Skeletal muscle tissue (tissue), 4 donors: Measurements from ENCODE around the gene OLR1. TPM values are rescaled to one million over a fixed set of nuclear protein-coding genes. Genes with fewer than 3 reads are reported as not detected.
"Not testable (repeated sequence)": the region's sequence is repeated elsewhere in the genome, so short reads cannot be mapped to it uniquely, and the experiment has no call there.

Source experiments
- H3K27ac ChIP-seq: one replicate; pipeline ENCODE4 v1.7.0; 2013; ENCODE audit warnings: mild to moderate bottlenecking, low read depth, low read length, inconsistent platforms
- H3K27me3 ChIP-seq, 3 donors: one replicate each; pipeline ENCODE4 v1.7.0; 2013; ENCODE audit warnings: low read length in 3 of 3; ENCODE audit not compliant: control insufficient read depth in 3 of 3, insufficient read depth in 3 of 3
- H3K36me3 ChIP-seq, 3 donors: one replicate each; pipeline ENCODE4 v1.7.0; 2013; ENCODE audit warnings: low read length in 3 of 3; ENCODE audit not compliant: control insufficient read depth in 3 of 3, insufficient read depth in 3 of 3
- H3K4me1 ChIP-seq, 3 donors: one replicate each; pipeline ENCODE4 v1.7.0; 2013; ENCODE audit warnings: low read length in 3 of 3, mild to moderate bottlenecking in 3 of 3; ENCODE audit not compliant: control insufficient read depth in 3 of 3, insufficient read depth in 3 of 3
- H3K4me3 ChIP-seq, 3 donors: one replicate each; pipeline ENCODE4 v1.7.0; 2013; ENCODE audit warnings: low read length in 3 of 3
- H3K9ac ChIP-seq, 3 donors: one replicate each; pipeline ENCODE4 v1.7.0; 2013; ENCODE audit warnings: low read length in 3 of 3, mild to moderate bottlenecking in 3 of 3, moderate library complexity in 2 of 3, low read depth in 1 of 3
- H3K9me3 ChIP-seq, 3 donors: one replicate each; pipeline ENCODE4 v1.7.0; 2013; ENCODE audit warnings: low read length in 3 of 3; ENCODE audit not compliant: control insufficient read depth in 3 of 3
- total RNA-seq: library from RNA; depleted of rRNA; stranded (reverse); fragments of >200 nt; gene quantifications from one replicate; pipeline ENCODE4 v1.2.3, GENCODE V29; 2014
- donor health status: Osteomylitis.

OLR1 gene
- total RNA-seq, 1 donor from 2014 or later = not detected

- Histone ChIP-seq H3K4me1 (peaks cover 5 to 15% (median 14%) of the 10 kb centered on the region in 3 donors), H3K36me3 (peaks cover 0 to 3% (median 0%) of the 10 kb centered on the region in 3 donors), H3K27me3 (no peaks in the 10 kb centered on the region), H3K9me3 (no peaks in the 10 kb centered on the region), H3K4me3 (peak overlapping the region; percentile 85 to 98 (median 95)), H3K27ac (peak overlapping the region; percentile 100), H3K9ac (peak overlapping the region; percentile 97 to 99 (median 98))
These were observed 40.2 kb upstream of the OLR1 start for GRCh38 chr12:10211940-10212738.

- H3K36me3 ChIP-seq = peaks cover 0 to 3% (median 0%) of the 10 kb centered on the region in 3 donors
- H3K9me3 ChIP-seq = no peaks in the 10 kb centered on the region
- H3K27ac ChIP-seq = peak overlapping the region; percentile 100
- peak overlapping the region in 2 of 3 donors; percentile 35 to 38 for H3K9ac ChIP-seq
- peaks cover 4 to 15% (median 12%) of the 10 kb centered on the region in 3 donors for H3K4me1 ChIP-seq
- H3K4me3 ChIP-seq = no peak overlapping the region
- no peaks in the 10 kb centered on the region for H3K27me3 ChIP-seq
These were observed 39.4 kb upstream of the OLR1 start for GRCh38 chr12:10211101-10211939.

- H3K27ac ChIP-seq = no peak overlapping the region
- no peaks in the 10 kb centered on the region for H3K9me3 ChIP-seq
- peaks cover 0 to 3% (median 0%) of the 10 kb centered on the region in 3 donors for H3K36me3 ChIP-seq
- H3K4me1 ChIP-seq = peaks cover 0 to 10% (median 7%) of the 10 kb centered on the region in 3 donors
- no peaks in the 10 kb centered on the region for H3K27me3 ChIP-seq
- H3K9ac ChIP-seq = no peak overlapping the region
- H3K4me3 ChIP-seq = no peak overlapping the region
These were observed 38.3 kb upstream of the OLR1 start for GRCh38 chr12:10210225-10210624.

- Histone ChIP-seq H3K9me3 (no peaks in the 10 kb centered on the region), H3K9ac (no peak overlapping the region), H3K36me3 (no peaks in the 10 kb centered on the region), H3K4me3 (no peak overlapping the region), H3K27me3 (no peaks in the 10 kb centered on the region), H3K4me1 (no peaks in the 10 kb centered on the region), H3K27ac (no peak overlapping the region)
These were observed 35.2 kb upstream of the OLR1 start for GRCh38 chr12:10207136-10207535.

DNA sequence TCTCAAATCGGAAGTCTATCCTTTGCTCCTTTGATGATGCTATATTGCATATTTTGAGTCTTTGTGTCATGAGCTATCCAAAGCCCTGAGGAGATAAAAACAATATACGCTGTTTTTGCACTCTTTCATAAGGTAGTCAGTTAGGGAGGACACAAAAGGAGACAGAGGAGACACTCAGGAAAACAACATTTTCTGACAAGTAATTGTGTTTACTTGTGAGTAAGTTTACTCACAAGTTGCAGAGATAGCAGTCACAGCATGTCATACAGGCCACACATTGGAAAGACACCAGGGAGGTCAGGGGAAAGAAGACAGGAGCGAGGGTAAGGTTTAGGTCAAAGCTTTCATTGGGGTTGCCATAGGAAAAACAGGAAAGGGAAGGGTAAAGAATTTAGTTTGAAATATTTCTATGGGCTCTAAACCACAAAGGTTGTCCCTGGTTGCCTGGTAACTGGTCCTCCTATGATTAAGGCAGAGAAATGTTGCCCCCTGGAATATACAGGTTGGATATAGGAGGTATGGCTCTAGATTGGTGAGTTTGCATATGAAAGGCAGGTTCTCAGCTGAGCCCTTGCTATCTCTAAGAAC lies 33.4 kb upstream of the OLR1 start:
- H3K9me3 ChIP-seq = no peaks in the 10 kb centered on the region
- H3K4me3 ChIP-seq = no peak overlapping the region

DNA sequence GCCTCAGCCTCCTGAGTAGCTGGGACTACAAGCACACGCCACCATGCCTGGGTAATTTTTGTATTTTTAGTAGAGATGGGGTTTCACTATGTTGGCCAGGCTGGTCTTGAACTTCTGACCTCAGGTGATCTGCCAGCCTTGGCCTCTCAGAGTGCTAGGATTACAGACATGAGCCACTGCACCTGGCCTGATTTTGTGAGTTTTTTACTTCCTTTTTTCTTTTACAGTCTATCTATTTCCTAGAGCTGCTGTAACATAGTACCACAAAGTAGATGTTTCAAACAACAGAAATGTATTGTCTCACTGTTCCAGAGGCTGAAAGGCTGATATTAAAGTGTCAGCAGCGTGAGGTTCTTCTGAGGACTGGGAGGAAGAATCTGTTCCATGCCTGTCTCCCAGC lies 32.6 kb upstream of the OLR1 start:
- H3K27me3 ChIP-seq, H3K4me1 ChIP-seq, H3K36me3 ChIP-seq, H3K9me3 ChIP-seq, H3K27ac ChIP-seq, H3K9ac ChIP-seq, H3K4me3 ChIP-seq: not testable (repeated sequence)

More for the DNA sequence above, 33.4 kb upstream of the OLR1 start:
- Histone ChIP-seq H3K4me1 (no peaks in the 10 kb centered on the region), H3K27ac (no peak overlapping the region), H3K27me3 (no peaks in the 10 kb centered on the region), H3K36me3 (no peaks in the 10 kb centered on the region), H3K9ac (no peak overlapping the region)

- Histone ChIP-seq H3K36me3 (no peaks in the 10 kb centered on the region), H3K9ac (no peak overlapping the region), H3K27ac (no peak overlapping the region), H3K4me1 (no peaks in the 10 kb centered on the region), H3K9me3 (no peaks in the 10 kb centered on the region), H3K27me3 (no peaks in the 10 kb centered on the region), H3K4me3 (no peak overlapping the region)
These were observed 25.9 kb upstream of the OLR1 start for GRCh38 chr12:10197879-10198278.

DNA sequence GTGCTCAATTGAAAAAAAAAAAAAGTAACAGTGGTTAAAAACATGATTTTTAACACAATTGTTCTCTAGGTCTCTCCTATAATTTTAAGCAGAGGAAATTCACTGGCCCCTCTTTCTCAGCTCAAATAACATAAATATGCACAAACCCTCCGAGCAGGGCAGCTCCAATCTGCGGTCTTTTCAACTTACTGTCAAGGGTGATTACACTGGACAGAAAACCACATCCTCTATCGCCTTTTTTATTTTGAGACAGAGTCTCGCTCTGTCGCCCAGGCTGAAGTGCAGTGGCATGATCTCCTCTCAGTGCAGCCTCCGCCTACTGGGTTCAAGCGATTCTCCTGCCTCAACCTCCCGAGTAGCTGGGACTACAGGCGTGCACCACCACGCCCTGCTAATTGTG lies 24.3 kb upstream of the OLR1 start:
- no peaks in the 10 kb centered on the region for H3K9me3 ChIP-seq
- H3K4me1 ChIP-seq = no peaks in the 10 kb centered on the region
- H3K9ac ChIP-seq = no peak overlapping the region
- no peaks in the 10 kb centered on the region for H3K27me3 ChIP-seq
- H3K36me3 ChIP-seq = no peaks in the 10 kb centered on the region
- H3K27ac ChIP-seq = no peak overlapping the region
- no peak overlapping the region for H3K4me3 ChIP-seq

- H3K4me3 ChIP-seq = no peak overlapping the region
- no peaks in the 10 kb centered on the region for H3K4me1 ChIP-seq
- no peak overlapping the region for H3K9ac ChIP-seq
- no peaks in the 10 kb centered on the region for H3K9me3 ChIP-seq
- H3K27ac ChIP-seq = no peak overlapping the region
- H3K36me3 ChIP-seq = no peaks in the 10 kb centered on the region
- no peaks in the 10 kb centered on the region for H3K27me3 ChIP-seq
These were observed 22.3 kb upstream of the OLR1 start for GRCh38 chr12:10194160-10194670.
